Upper lobe of right lung (tissue), 1 donor: Measurements from ENCODE around the gene FSCB. TPM values are rescaled to one million over a fixed set of nuclear protein-coding genes. Genes with fewer than 3 reads are reported as not detected.
"Not testable (repeated sequence)": the region's sequence is repeated elsewhere in the genome, so short reads cannot be mapped to it uniquely, and the experiment has no call there.

Experiments used
- ATAC-seq: fragments of 200-7000 bp; cut with Tn5 transposase; one replicate; pipeline ENCODE4 v1.9.1; 2020; ENCODE audit warnings: mild to moderate bottlenecking, moderate library complexity
- DNase-seq: peaks from one replicate; pipeline ENCODE4 v3.0.0-alpha.2; 2020
- H3K27ac ChIP-seq: fragments of 200-600 bp; one replicate; pipeline ENCODE4 v1.8.0; 2022
- H3K27me3 ChIP-seq: fragments of 200-600 bp; one replicate; pipeline ENCODE4 v1.8.0; 2022; ENCODE audit warnings: mild to moderate bottlenecking
- H3K36me3 ChIP-seq: fragments of 200-600 bp; one replicate; pipeline ENCODE4 v1.8.0; 2022
- H3K4me1 ChIP-seq: fragments of 200-600 bp; one replicate; pipeline ENCODE4 v1.8.0; 2022
- H3K4me3 ChIP-seq: fragments of 200-600 bp; one replicate; pipeline ENCODE4 v1.8.0; 2022; ENCODE audit warnings: mild to moderate bottlenecking
- H3K9me3 ChIP-seq: fragments of 200-600 bp; one replicate; pipeline ENCODE4 v1.8.0; 2022
- intact Hi-C: fragments of 100-400 bp; cut with DNase I; formaldehyde crosslinking; loops from one replicate; pipeline ENCODE4 v1.11.0; 2022
- total RNA-seq: library from RNA; stranded (reverse); fragmentation: NEBNext Ultra II Directional; extraction: Animal tissue kit (Norgen Biotek cat#: 25700); gene quantifications from one replicate; pipeline ENCODE4 v1.2.1, GENCODE V29; 2021
- TF ChIP-seq, protein P1 (sequence below): fragments of 200-600 bp; IDR thresholded peaks from one replicate; pipeline ENCODE4 v1.8.0; 2022; ENCODE audit warnings: antibody characterized with exemption
- donor health status: DM: no; HTN: yes; CAD: no; lungs with severe emphysema.

FSCB gene
- total RNA-seq, 1 donor from 2014 or later = not detected

DNA sequence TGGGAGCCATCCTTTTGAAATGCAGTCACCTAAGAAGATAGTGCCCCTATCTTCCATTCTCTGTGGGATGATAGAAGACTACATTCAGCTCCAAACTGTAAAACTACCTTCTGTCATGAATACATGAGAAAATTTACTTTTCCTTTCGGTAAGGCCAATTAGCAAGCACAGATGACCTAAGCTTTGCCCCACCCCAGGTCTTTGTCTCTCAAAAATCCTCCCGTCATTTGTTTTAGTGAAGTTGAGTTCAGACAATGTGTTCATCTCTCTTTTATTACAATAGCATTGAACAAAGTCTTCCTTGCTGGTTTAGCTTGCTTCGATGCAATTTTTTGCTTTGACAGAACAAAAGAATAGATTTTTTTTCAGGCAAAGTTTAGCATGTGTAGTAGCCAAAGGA, 18.2 kb upstream of the FSCB start:
- Histone ChIP-seq H3K4me1 (no peaks in the 10 kb centered on the region), H3K36me3 (no peaks in the 10 kb centered on the region), H3K4me3 (no peak overlapping the region), H3K27me3 (no peaks in the 10 kb centered on the region), H3K27ac (no peak overlapping the region), H3K9me3 (no peaks in the 10 kb centered on the region)
- ATAC-seq (no peak), DNase-seq (no peak)
- TF ChIP-seq, protein P1, sequence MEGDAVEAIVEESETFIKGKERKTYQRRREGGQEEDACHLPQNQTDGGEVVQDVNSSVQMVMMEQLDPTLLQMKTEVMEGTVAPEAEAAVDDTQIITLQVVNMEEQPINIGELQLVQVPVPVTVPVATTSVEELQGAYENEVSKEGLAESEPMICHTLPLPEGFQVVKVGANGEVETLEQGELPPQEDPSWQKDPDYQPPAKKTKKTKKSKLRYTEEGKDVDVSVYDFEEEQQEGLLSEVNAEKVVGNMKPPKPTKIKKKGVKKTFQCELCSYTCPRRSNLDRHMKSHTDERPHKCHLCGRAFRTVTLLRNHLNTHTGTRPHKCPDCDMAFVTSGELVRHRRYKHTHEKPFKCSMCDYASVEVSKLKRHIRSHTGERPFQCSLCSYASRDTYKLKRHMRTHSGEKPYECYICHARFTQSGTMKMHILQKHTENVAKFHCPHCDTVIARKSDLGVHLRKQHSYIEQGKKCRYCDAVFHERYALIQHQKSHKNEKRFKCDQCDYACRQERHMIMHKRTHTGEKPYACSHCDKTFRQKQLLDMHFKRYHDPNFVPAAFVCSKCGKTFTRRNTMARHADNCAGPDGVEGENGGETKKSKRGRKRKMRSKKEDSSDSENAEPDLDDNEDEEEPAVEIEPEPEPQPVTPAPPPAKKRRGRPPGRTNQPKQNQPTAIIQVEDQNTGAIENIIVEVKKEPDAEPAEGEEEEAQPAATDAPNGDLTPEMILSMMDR = no peak
- intact Hi-C loops = no loop called here

DNA sequence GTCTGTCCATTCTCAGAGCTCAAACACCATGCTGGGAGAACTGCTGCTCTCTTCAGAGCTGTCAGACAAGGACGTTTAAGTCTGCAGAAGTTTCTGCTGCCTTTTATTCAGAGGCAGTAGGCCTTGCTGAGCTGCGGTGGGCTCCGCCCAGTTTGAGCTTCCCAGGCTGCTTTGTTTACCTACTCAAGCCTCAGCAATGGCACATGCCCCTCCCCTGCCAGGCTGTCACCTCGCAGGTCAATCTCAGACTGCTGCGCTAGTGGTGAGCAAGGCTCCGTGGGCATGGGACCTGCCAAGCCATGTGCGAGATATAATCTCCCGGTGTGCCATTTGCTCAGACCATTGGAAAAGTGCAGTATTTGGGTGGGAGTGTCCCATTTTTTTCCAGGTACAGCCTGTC, 8.6 kb upstream of the FSCB start:
- DNase-seq, intact Hi-C loops, H3K4me3 ChIP-seq, H3K4me1 ChIP-seq, H3K9me3 ChIP-seq, H3K36me3 ChIP-seq, H3K27ac ChIP-seq, ATAC-seq, H3K27me3 ChIP-seq: not testable (repeated sequence)

DNA sequence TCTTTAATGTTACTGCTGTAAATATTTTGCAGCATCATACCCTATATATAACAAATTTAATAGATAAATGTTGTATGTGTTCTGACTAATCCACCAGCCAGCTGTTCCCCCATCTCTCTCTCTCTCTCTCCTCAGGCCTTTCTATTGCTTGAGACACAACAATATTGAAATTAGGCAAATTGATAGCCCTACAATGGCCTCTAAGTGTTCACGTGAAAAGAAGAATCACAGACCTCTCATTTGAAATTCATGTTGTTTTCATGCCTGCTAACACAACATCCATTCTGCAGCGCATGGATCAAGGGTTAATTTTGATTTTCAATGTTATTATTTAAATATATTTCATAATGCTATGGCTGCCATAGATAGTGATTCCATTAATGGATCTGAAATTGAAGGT, 1.8 kb upstream of the FSCB start:
- no peak overlapping the region for H3K4me3 ChIP-seq
- H3K27ac ChIP-seq = no peak overlapping the region
- no peaks in the 10 kb centered on the region for H3K27me3 ChIP-seq
- TF ChIP-seq, protein P1 = no peak
- intact Hi-C loops = no loop called here
- H3K36me3 ChIP-seq = no peaks in the 10 kb centered on the region
- DNase-seq = no peak
- ATAC-seq = no peak
- H3K4me1 ChIP-seq = no peaks in the 10 kb centered on the region
- peaks cover 3% of the 10 kb centered on the region for H3K9me3 ChIP-seq

DNA sequence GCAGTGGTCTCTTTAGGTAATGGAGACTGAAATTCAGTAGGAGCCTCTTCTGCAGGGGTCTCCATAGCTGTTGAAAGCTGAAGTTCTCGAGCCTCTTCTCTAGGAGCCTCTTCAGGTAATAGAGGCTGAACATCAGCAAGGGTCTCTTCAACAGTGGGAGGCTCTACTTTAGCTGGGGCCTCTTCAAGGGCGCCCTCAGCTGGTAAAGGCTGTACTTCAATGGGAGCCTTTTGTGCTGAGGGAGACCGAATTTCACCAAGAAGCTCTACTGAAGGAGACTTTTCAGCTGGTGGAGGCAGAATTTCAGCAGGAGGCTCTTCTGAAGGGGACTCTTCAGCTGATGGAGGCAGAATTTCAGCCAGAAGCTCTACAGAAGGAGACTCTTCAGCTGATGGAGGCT, 1.5 kb downstream of the FSCB start:
- no peak for DNase-seq
- intact Hi-C loops = no loop called here
- H3K9me3 ChIP-seq = peaks cover 3% of the 10 kb centered on the region
- H3K27ac ChIP-seq = no peak overlapping the region
- H3K4me3 ChIP-seq = no peak overlapping the region
- H3K36me3 ChIP-seq = no peaks in the 10 kb centered on the region
- TF ChIP-seq, protein P1 = no peak
- no peak for ATAC-seq
- H3K27me3 ChIP-seq = no peaks in the 10 kb centered on the region
- no peaks in the 10 kb centered on the region for H3K4me1 ChIP-seq

DNA sequence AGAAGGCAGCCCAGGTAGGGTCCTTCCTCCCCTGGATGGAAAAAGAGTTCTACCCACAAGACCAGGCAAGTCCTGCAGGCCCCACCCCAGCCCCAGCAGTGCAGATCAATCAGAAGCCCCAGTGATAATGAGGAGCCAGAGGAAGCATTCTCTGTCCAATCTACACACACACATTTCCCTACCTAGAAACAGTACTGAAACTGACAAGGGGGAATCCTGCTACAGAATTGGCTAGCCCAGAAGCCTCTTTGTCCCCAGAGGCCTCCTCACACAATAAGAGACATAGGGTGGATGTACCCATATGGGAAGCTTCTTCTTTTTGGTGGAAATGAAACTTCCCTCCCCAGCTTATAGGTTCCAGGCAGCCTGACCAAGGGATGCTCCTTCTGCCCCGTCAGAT, 9.9 kb downstream of the FSCB start:
- TF ChIP-seq, protein P1 = no peak
- Histone ChIP-seq H3K4me1 (no peaks in the 10 kb centered on the region), H3K4me3 (no peak overlapping the region), H3K27me3 (no peaks in the 10 kb centered on the region), H3K27ac (no peak overlapping the region), H3K36me3 (no peaks in the 10 kb centered on the region), H3K9me3 (no peaks in the 10 kb centered on the region)
- ATAC-seq (no peak), DNase-seq (no peak)
- intact Hi-C loops = no loop called here

DNA sequence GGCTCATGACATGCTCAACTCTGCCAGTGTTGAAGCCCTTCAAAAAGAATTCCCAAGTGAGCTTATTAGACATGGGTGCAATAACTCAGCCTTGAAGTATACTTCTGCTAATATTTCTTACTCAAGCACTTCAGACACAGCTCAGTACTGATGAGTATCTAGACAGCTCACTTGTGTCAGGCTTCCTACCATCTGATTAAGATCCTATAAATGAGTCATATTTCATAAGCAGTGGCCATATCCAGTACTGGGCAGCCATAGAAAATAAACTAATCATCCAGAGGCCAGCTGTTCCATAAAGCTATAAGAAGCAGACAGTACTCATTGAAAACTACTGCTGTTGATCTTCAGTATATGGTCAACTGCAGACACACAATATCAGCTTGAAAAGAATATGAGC, 12.9 kb downstream of the FSCB start:
- ATAC-seq = no peak
- TF ChIP-seq, protein P1 = no peak
- Histone ChIP-seq H3K27ac (no peak overlapping the region), H3K36me3 (no peaks in the 10 kb centered on the region), H3K9me3 (no peaks in the 10 kb centered on the region), H3K27me3 (no peaks in the 10 kb centered on the region), H3K4me1 (no peaks in the 10 kb centered on the region), H3K4me3 (no peak overlapping the region)
- intact Hi-C loops = no loop called here
- no peak for DNase-seq
